ENCODE data around the gene RASA4B. TPM values are rescaled to one million over a fixed set of nuclear protein-coding genes. Genes with fewer than 3 reads are reported as not detected.
"Not testable (repeated sequence)": the region's sequence is repeated elsewhere in the genome, so short reads cannot be mapped to it uniquely, and the experiment has no call there.

RASA4B gene
- total RNA-seq: 10 to 100 TPM; 20.0 to 50.1 (median 35.7) TPM

DNA sequence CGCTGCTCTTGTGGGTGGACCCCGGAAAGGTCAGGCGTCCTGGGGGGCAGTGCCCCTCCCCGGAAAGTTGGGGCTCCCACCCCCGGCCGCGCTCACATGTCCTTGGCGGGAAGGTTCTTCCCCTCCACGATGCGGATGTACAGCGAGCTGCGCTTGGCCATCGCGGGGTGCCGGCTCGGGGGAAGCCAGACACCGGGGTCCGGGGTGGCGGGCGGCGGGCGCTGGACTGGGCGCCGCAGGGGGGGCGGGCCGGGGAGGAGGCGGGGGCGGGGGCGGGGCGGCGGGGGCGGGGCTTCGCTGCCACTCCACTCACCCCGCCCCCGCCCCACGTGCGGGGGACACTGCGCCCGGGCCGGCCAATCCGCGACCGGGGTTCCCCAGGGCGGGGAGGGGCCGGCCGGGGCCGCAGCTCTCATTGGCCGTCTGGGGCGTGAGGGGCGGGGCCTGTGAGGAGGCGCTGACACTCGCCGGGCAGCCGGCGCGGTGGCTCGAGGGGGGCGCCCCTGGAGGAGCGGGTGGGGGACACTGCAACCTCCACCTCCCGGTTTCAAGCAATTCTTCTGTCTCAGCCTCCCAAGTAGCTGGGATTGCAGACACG, at the start of gene RASA4B:
RASA4B (minus strand) TSS at position 228 of the 598 bp plus-strand sequence; CDS start at position 161, 67 bp downstream.
- DNase-seq; H3K4me1 Mint-ChIP-seq (ENCODE audit: low read depth); H3K36me3 Mint-ChIP-seq (ENCODE audit: insufficient read depth); H3K4me3 Mint-ChIP-seq; H3K27me3 Mint-ChIP-seq (ENCODE audit: low read depth); H3K9me3 Mint-ChIP-seq: not testable (repeated sequence)
- ATAC-seq: peak; percentile 98 to 99

DNA sequence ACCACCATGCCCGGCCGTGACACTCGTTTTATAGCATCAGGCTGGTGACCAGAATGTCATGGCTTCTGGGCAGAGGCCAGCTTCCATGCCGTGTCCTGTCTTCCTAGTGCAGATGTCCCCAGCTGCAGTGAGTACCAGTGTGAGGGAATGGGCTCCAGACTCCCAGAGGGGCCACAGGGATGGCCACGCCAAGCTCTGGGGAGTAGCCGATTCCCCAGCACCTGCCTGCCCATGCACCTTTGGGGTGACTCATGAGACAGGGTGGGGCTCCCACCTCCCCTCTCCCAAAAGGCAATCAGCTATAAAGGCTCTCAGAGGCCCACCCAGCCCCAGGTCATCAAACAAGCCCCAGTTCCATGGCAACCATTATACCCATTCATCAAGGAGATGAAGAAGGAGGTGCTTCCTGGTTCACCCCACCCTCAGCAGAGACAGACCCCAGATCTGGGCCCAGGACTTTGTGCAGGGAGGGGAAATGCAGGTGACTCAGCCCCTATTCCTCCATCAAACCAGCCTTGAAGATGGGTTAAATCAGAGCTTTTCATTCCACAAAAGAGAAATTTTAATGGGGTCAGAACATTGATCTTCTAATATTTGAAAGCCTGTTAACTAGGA, 33.3 kb upstream of the RASA4B start, which contains the start of gene SPDYE2:
SPDYE2 (plus strand) TSS at position 419 of the 615 bp plus-strand sequence. CDS start 2,030 bp downstream, outside the sequence.
- not testable (repeated sequence) for H3K36me3 Mint-ChIP-seq (ENCODE audit: insufficient read depth); H3K4me3 Mint-ChIP-seq; ATAC-seq

DNA sequence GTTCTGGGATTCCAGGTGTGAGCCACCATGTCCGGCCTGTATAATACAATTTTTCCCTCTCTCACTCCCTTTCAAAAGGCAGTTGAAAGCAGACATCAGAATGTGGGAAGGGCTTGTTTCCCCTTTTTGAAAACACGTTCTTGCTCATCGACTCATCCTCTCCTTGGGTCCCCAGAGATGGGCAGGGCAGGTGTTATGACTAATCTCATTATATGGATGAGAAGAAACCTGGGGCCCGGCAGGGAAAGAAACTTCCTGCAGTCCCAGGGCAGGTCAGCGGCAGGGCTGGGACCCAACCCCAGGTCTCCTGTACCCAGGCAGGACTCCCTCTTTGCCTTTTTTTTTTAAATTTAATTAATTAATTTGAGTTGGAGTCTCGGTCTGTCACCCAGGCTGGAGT, 28.8 kb upstream of the RASA4B start:
- H3K4me1 Mint-ChIP-seq (ENCODE audit: low read depth); ATAC-seq; H3K36me3 Mint-ChIP-seq (ENCODE audit: insufficient read depth); H3K27me3 Mint-ChIP-seq (ENCODE audit: low read depth); H3K4me3 Mint-ChIP-seq; DNase-seq; H3K9me3 Mint-ChIP-seq: not testable (repeated sequence)

More for the DNA sequence above, 33.3 kb upstream of the RASA4B start, which contains the start of gene SPDYE2:
- not testable (repeated sequence) for H3K9me3 Mint-ChIP-seq; H3K27me3 Mint-ChIP-seq (ENCODE audit: low read depth); DNase-seq; H3K4me1 Mint-ChIP-seq (ENCODE audit: low read depth)

- H3K36me3 Mint-ChIP-seq (ENCODE audit: insufficient read depth); H3K4me1 Mint-ChIP-seq (ENCODE audit: low read depth); H3K4me3 Mint-ChIP-seq; H3K9me3 Mint-ChIP-seq; ATAC-seq; H3K27me3 Mint-ChIP-seq (ENCODE audit: low read depth); DNase-seq: not testable (repeated sequence)
These were observed 27.7 kb upstream of the RASA4B start for GRCh38 chr7:102545288-102545687.

DNA sequence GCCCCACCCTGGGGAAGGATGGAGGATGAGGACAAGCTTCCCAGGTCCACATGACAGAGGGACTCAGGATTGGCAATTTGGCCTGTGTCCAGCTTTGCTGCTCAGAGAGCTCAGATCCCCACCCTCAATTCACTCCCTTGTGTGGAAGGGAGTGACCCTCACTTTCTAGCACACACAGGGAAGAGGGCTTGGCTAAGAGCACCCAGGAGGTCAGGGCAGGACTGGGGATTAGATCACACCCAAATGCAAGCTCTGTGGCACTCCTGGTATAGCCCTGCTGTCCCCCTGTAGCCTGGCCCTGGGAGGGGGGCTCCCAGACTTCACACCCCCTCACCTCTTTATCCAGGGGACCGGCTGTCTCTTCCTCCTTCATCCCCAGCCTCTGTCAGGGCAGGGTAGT, 26.8 kb upstream of the RASA4B start:
- not testable (repeated sequence) for H3K4me3 Mint-ChIP-seq; ATAC-seq; H3K36me3 Mint-ChIP-seq (ENCODE audit: insufficient read depth); H3K27me3 Mint-ChIP-seq (ENCODE audit: low read depth); H3K4me1 Mint-ChIP-seq (ENCODE audit: low read depth); H3K9me3 Mint-ChIP-seq; DNase-seq

- not testable (repeated sequence) for ATAC-seq; H3K4me1 Mint-ChIP-seq (ENCODE audit: low read depth); H3K36me3 Mint-ChIP-seq (ENCODE audit: insufficient read depth); DNase-seq; H3K4me3 Mint-ChIP-seq; H3K9me3 Mint-ChIP-seq; H3K27me3 Mint-ChIP-seq (ENCODE audit: low read depth)
These were observed 26.0 kb upstream of the RASA4B start, which contains the start of gene UPK3BL2 for GRCh38 chr7:102543596-102543995. Gene UPK3BL2, minus strand, starts transcription at chr7:102543696. Its CDS starts 60 bp downstream, at chr7:102543636.

GRCh38 chr7:102542771-102543170, 25.2 kb upstream of the RASA4B start:
- not testable (repeated sequence) for H3K36me3 Mint-ChIP-seq (ENCODE audit: insufficient read depth); H3K4me1 Mint-ChIP-seq (ENCODE audit: low read depth); DNase-seq; H3K27me3 Mint-ChIP-seq (ENCODE audit: low read depth); H3K4me3 Mint-ChIP-seq; H3K9me3 Mint-ChIP-seq; ATAC-seq

DNA sequence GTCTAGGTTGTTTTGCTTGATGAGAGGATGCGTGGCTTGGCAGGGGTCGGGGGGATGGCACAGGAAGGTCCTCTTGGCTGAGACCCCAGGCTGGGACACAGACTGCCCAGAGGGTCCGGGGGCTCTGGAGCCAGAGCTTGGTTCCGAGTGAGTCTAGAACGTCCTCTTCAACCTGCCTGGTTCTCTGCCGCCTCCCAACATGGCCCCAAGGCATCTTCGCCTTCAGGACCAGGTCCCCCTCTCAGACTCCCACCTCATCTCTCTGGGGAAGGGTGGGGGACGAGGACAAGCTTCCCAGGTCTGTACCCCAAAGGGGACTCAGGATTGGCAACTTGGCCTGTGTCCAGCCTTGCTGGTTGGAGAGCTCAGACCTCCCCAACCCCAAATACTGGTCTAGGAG, 24.5 kb upstream of the RASA4B start:
- H3K36me3 Mint-ChIP-seq (ENCODE audit: insufficient read depth); H3K9me3 Mint-ChIP-seq; H3K4me1 Mint-ChIP-seq (ENCODE audit: low read depth); DNase-seq; ATAC-seq; H3K4me3 Mint-ChIP-seq; H3K27me3 Mint-ChIP-seq (ENCODE audit: low read depth): not testable (repeated sequence)

DNA sequence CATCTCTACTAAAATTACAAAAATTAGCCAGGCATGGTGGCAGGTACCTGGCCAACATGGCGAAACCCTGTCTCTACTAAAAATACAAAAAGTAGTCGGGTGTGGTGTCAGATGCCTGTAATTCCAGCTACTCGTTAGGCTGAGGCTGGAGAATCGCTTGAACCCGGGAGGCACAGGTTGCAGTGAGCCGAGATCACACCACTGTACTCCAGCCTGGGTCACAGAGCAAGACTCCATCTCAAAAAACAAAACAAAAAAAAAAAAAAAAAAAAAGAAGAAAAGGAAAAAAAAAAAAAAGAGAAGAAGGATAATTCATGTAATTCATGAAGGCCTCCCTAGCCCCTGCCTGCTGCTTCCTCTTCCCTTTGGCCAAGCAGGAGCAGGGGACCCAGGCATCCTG, 23.0 kb upstream of the RASA4B start:
- H3K4me3 Mint-ChIP-seq; H3K36me3 Mint-ChIP-seq (ENCODE audit: insufficient read depth); H3K4me1 Mint-ChIP-seq (ENCODE audit: low read depth); DNase-seq; ATAC-seq; H3K27me3 Mint-ChIP-seq (ENCODE audit: low read depth); H3K9me3 Mint-ChIP-seq: not testable (repeated sequence)

DNA sequence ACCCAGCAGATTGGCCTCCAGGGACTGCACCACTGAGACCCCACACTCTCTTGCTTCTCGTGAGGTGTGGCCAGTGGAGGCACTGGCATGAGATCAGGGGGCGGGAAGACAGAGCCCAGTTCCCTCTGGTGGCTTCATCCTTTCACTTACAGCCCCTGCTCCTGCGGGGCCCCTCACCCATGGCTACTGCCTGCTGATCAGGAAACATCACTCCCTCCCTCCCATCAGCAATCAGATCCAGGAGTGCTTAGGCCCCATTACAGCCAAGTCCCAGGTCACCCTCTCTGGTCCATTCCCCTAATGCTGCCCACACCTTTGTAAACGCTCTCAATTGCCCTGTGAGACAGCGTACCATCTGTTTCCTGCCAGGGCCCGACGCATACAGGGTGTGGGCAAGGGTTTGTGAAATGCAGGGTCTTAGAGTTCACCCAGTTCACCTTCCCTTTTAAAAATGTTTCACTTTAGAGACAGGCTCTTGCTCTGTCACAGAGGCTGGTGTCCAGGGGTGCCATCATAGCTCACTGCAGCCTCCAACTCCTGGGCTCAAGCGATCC, 17.6 kb upstream of the RASA4B start:
- H3K9me3 Mint-ChIP-seq; H3K36me3 Mint-ChIP-seq (ENCODE audit: insufficient read depth); H3K27me3 Mint-ChIP-seq (ENCODE audit: low read depth); H3K4me1 Mint-ChIP-seq (ENCODE audit: low read depth); ATAC-seq; H3K4me3 Mint-ChIP-seq; DNase-seq: not testable (repeated sequence)

DNA sequence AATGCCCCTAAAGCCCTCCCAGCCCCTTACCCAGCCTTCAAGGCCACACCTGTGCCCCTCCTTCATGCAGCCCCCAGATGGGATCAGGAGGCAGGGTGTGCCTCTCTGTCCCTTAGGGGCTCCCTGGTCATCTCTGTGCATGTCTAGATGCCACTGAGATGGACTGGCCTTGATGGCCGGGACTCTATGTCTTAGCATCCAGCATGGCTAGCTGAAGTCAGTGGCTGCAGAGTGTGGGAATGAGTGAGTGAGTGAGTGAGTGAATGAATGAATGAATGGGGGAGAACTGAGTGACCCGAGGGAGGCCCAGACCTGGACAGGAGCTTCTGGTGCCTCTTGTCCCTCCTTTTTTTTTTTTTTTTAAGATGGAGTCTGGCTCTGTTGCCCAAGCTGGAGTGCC, 14.6 kb upstream of the RASA4B start:
- DNase-seq; H3K27me3 Mint-ChIP-seq (ENCODE audit: low read depth); ATAC-seq; H3K4me3 Mint-ChIP-seq; H3K9me3 Mint-ChIP-seq; H3K36me3 Mint-ChIP-seq (ENCODE audit: insufficient read depth); H3K4me1 Mint-ChIP-seq (ENCODE audit: low read depth): not testable (repeated sequence)

DNA sequence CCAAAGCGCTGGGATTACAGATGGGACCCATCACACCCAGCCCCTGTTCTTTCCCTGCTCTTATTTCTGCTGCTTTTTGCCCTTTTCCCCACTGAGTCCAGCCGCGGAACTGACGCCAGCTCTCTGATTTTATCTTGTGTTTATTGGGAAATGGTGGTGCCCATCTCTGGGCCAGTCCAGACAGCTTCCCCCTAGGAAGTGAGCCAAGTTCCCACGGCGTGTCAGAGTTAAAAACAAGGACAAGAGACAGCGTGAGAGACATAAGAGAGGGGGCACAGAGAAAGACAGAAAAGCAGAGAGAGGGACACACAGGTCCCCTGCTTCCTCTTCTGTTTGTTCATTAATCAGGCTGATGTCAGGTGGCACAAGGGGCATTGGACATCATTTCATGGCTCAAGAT, 14.0 kb upstream of the RASA4B start:
- not testable (repeated sequence) for DNase-seq; H3K4me3 Mint-ChIP-seq; ATAC-seq; H3K27me3 Mint-ChIP-seq (ENCODE audit: low read depth); H3K36me3 Mint-ChIP-seq (ENCODE audit: insufficient read depth); H3K9me3 Mint-ChIP-seq; H3K4me1 Mint-ChIP-seq (ENCODE audit: low read depth)

DNA sequence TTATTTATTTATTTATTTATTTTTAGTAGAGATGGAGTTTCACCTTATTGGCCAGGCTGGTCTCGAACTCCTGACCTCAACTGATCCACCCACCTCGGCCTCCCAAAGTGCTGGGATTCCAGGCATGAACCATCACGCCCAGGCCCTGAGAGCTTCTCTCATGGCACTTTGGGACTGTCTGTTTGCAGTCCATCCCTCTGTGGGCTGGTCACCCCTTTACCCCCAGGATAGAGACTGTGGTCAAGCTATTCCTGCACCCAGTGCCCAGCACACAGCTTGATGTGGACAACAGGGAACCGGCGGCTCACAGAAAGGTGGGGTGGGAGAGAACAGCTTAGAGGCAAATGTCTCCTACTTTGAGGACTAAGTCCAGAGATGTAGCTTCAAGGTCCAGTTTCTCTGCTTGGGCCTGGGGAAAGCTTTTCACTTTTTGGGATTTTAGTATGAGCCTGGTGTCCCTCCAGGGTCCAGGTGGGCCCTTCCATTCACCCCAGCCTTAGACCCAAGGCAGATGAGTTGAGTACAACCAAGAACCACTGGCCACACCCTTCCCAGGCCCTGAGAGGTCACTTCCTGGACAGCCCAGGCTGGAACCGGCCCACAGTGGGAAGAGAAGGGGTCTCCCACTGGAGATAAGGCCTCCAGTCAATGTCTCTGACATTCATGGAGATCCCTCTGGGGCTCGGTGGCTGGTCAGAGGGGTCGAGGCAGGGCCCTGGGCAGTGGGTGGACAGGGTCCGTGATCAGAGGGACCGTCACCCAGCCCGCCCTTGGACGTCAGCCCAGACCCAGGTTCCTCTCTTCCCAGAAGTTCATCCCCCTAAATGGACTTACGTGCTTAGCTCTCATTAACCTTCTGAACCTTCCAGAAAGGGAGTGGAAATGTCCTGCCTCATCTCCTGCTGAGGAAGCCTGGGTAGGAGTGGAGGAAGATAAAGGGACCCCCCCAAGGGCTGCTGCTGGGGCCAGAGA, 10.5 kb upstream of the RASA4B start:
- DNase-seq; H3K9me3 Mint-ChIP-seq; H3K4me1 Mint-ChIP-seq (ENCODE audit: low read depth); ATAC-seq; H3K4me3 Mint-ChIP-seq; H3K27me3 Mint-ChIP-seq (ENCODE audit: low read depth); H3K36me3 Mint-ChIP-seq (ENCODE audit: insufficient read depth): not testable (repeated sequence)

GRCh38 chr7:102527182-102527581, 9.6 kb upstream of the RASA4B start:
- not testable (repeated sequence) for H3K4me1 Mint-ChIP-seq (ENCODE audit: low read depth); ATAC-seq; H3K9me3 Mint-ChIP-seq; H3K27me3 Mint-ChIP-seq (ENCODE audit: low read depth); H3K4me3 Mint-ChIP-seq; H3K36me3 Mint-ChIP-seq (ENCODE audit: insufficient read depth); DNase-seq
